GM19238 (cell line): ENCODE measurements around the gene GPR39.

Experiments
- DNase-seq: peaks from one replicate; pipeline ENCODE4 v3.0.0; 2011; ENCODE audit warnings: low spot score; ENCODE audit not compliant: insufficient read length

The GPR39 gene

GRCh38 chr2:132597831-132598230 is 181.2 kb downstream of the GPR39 start:
- no peak for DNase-seq

DNA sequence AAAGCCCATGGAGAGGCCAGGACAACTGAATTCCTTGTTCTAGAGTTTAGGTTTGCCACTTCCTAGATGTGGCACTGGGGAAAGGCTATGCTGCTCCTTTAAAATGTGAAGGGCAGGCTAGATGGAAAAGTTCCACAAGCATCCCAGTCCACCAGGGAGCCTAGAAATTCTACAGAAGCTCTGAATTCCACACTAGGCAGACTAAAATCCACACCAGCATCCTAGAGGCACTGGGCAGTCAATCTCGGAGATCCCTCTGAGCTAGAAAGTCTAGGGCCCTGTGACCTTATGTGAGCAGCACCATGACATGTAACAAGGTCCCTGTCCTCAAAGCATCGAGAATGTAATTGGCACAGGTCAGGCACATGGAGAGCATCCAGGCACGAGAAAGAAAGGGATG is 181.9 kb downstream of the GPR39 start:
- DNase-seq = no peak

DNA sequence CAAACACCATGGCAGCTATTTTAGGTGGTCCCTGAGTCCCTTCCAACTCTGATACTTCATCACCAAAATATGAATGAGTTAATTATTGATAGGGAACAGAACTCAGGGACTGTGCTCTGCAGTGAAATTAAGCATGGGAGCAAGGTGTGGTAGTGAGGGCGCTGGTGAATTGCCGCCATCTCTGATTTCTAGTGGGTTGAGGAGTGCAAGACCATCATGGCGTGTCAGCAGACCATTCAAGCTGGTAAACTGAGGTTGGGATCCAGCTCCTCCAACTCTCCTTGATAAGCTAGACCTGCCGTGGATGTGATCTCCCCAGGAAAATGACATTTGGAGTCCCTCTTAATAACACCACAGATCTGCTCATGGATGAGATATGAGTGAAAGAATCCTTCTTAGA is 183.0 kb downstream of the GPR39 start:
- DNase-seq = no peak

- DNase-seq = no peak
Measured at GRCh38 chr2:132604561-132604960, 188.0 kb downstream of the GPR39 start.

GRCh38 chr2:132605236-132606180 is 188.9 kb downstream of the GPR39 start:
- DNase-seq = no peak

GRCh38 chr2:132606649-132607048 is 190.0 kb downstream of the GPR39 start:
- no peak for DNase-seq

DNA sequence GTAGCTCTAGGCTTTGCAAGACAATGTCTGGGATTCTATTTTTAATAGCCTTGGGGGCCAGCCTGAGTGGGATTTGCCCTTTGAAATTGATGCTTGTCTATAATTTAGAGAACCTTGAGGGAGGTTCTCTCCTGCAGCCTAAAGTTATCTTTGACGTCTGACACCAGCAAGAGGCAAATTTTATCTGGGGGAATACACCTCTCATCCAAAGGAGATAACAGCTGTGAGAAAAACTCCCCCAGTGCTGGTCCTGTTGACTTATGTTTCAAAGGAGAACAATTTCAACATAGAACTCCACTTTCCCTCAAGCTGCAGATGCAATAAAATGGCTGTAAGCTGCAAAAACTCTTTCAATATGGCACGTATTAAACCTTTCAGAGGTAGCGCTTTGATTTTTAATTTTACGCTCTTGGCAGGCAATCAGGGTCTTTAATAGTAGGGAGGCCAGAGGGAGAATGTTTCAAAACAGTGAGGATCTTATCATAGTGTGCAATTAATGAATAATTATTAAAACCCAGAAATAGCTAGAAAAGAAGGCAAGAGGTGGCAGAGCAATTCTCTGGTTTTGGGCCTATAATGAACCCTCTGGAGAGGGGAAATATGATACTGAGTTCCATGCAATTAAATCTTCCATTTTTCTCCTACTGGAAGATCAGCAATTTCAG is 191.0 kb downstream of the GPR39 start:
- no peak for DNase-seq

GRCh38 chr2:132608311-132608710 is 191.7 kb downstream of the GPR39 start:
- DNase-seq = no peak

GRCh38 chr2:132609101-132609890 is 192.7 kb downstream of the GPR39 start:
- no peak for DNase-seq

DNA sequence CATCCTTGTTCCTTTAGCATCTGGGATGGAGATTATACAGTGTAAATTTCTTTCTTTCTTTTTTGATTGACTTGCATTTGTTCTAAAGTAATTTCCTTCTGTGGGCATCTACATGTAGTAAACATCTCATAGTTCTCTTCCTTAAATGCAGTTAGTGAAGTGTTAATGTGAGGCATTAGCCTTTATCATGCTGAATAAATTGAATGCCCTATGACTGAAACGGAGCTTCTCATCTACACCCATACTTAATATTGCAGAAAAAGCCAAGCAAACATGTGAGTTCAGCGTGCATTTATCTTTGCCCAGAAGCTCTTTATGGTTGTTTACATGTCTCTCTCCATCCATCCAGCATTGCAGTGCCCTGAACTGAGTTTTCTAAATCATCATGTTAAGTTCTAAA is 195.1 kb downstream of the GPR39 start:
- DNase-seq = no peak

- DNase-seq = no peak
Measured at GRCh38 chr2:132615329-132616085, 198.9 kb downstream of the GPR39 start.

GRCh38 chr2:132617989-132618388 is 201.4 kb downstream of the GPR39 start:
- no peak for DNase-seq

DNA sequence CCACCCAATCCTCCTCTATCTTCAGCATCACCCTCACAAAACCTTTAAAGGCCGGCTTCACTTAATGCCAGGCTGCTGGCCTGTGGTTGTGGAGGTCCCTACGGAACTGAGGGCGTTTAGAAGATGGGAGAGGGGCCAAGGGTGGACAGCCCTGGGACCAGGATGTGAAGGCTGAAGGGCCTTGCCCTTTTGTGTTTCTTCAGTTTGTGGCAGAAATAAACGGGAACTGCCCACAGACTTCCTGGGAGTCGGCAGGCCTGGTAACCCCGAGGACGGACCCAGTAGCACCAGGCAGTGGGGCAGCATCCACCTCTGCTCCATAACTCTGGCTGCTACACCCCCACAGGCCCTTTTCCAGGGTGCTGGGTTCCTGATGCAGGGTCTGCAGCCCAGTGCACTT is 202.1 kb downstream of the GPR39 start:
- no peak for DNase-seq

GRCh38 chr2:132620115-132620514 is 203.5 kb downstream of the GPR39 start:
- DNase-seq = no peak

GRCh38 chr2:132621131-132621875 is 204.7 kb downstream of the GPR39 start:
- no peak for DNase-seq

DNA sequence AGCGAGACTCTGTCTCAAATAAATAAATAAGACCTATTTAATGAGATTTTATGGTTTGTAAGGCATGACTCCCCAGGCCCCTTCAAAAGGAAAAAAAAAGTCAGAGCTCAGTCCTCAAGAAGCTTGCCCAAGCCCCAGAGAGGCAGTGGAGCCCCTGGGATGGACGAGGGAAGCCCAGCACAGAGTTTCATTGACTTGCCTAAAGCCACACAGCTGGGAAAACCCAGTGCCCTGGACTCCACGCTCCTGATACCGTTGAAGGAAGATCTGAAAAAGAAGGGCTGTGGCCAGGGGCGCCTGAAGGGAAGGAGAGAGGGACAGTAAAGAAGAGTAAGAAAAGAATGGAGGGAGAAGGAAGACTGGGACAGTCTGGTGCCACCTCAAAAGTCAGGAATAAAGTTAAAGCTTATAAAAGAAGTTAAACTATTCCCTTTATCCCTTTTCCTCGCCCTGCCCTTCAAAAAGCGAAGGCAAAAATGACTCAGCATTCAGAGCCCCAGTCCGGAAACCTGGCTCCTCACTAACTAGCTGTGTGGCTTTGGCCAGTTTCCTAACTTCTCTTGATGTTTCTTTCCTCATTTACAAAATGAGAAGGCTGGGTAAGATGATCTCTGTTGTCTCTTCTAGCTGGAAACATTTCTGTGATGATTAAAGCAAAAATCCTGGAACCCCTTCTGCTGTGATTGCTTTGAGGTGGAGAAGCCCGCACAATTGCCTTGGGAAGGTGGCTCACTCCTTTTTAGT is 206.7 kb downstream of the GPR39 start:
- DNase-seq = no peak

- no peak for DNase-seq
Measured at GRCh38 chr2:132627536-132627935, 210.9 kb downstream of the GPR39 start.

DNA sequence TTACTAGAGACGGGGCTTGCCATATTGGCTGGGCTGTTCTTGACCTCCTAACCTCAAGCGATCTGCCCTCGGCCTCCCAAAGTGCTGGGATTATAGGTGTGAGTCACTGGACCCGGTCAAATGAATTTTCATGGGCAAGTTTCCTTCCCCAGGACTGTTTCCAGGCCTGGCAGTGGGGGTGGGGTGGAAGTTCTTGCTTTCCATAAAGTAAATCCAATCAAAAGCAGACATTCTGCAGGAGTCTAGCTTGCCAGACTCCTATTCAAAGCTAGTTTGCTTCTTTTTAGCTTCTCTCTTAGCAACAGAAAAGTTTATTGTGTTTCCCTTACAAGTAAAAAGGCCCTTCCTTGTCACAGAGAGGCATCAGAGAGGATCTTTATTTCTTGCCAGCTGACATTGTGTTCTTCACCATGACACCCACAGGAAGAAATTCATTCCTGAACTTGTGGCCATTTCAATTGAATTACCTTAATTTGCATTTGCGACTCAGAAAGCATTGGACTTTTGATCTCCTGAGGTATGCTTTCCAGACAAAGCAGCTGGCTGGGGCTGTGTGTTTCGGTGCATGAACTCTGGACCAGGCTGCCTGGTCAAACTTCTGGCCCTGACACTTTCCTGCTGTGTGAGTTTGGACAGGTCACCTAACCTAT is 215.5 kb downstream of the GPR39 start:
- no peak for DNase-seq

- no peak for DNase-seq
Measured at GRCh38 chr2:132633635-132634034, 217.0 kb downstream of the GPR39 start.
